ENCODE data around the gene ALK.

Gene ALK

GRCh38 chr2:29559578-29559977 is 361.8 kb downstream of the ALK start:
- TF ChIP-seq CTCF (IDR thresholded peaks at IDR 0.05; ENCODE audit: low read depth, low read length) = no peak
- Histone ChIP-seq H3K9me3 (ENCODE audit: severe bottlenecking) (no peaks in the 10 kb centered on the region), H3K36me3 (no peaks in the 10 kb centered on the region), H3K27ac (no peak overlapping the region), H3K27me3 (ENCODE audit: insufficient read depth, low read depth, severe bottlenecking) (no peaks in the 10 kb centered on the region), H3K4me3 (ENCODE audit: low read depth, low read length) (no peak overlapping the region)
- DNase-seq = no peak

GRCh38 chr2:29558097-29558496 is 363.3 kb downstream of the ALK start:
- Histone ChIP-seq H3K27ac (no peak overlapping the region), H3K4me3 (ENCODE audit: low read depth, low read length) (no peak overlapping the region), H3K9me3 (ENCODE audit: severe bottlenecking) (no peaks in the 10 kb centered on the region), H3K27me3 (ENCODE audit: insufficient read depth, low read depth, severe bottlenecking) (no peaks in the 10 kb centered on the region), H3K36me3 (no peaks in the 10 kb centered on the region)
- DNase-seq = no peak
- no peak for TF ChIP-seq CTCF (IDR thresholded peaks at IDR 0.05; ENCODE audit: low read depth, low read length)

- H3K4me3 ChIP-seq (ENCODE audit: low read depth, low read length) = no peak overlapping the region
- no peaks in the 10 kb centered on the region for H3K27me3 ChIP-seq (ENCODE audit: insufficient read depth, low read depth, severe bottlenecking)
- no peaks in the 10 kb centered on the region for H3K36me3 ChIP-seq
- TF ChIP-seq CTCF (IDR thresholded peaks at IDR 0.05; ENCODE audit: low read depth, low read length) = no peak
- DNase-seq = no peak
- no peaks in the 10 kb centered on the region for H3K9me3 ChIP-seq (ENCODE audit: severe bottlenecking)
- H3K27ac ChIP-seq = no peak overlapping the region
Measured at GRCh38 chr2:29557268-29557667, 364.1 kb downstream of the ALK start.

- no peaks in the 10 kb centered on the region for H3K9me3 ChIP-seq (ENCODE audit: severe bottlenecking)
- H3K36me3 ChIP-seq = no peaks in the 10 kb centered on the region
- TF ChIP-seq CTCF (IDR thresholded peaks at IDR 0.05; ENCODE audit: low read depth, low read length) = no peak
- no peaks in the 10 kb centered on the region for H3K27me3 ChIP-seq (ENCODE audit: insufficient read depth, low read depth, severe bottlenecking)
- DNase-seq = no peak
- no peak overlapping the region for H3K27ac ChIP-seq
- H3K4me3 ChIP-seq (ENCODE audit: low read depth, low read length) = no peak overlapping the region
Measured at GRCh38 chr2:29549069-29549380, 372.4 kb downstream of the ALK start.

GRCh38 chr2:29544917-29545316 is 376.5 kb downstream of the ALK start:
- H3K27ac ChIP-seq = no peak overlapping the region
- H3K36me3 ChIP-seq = no peaks in the 10 kb centered on the region
- H3K4me3 ChIP-seq (ENCODE audit: low read depth, low read length) = no peak overlapping the region
- no peak for DNase-seq
- no peaks in the 10 kb centered on the region for H3K27me3 ChIP-seq (ENCODE audit: insufficient read depth, low read depth, severe bottlenecking)
- TF ChIP-seq CTCF (IDR thresholded peaks at IDR 0.05; ENCODE audit: low read depth, low read length) = no peak
- H3K9me3 ChIP-seq (ENCODE audit: severe bottlenecking) = peaks cover 3% of the 10 kb centered on the region

- no peak for TF ChIP-seq CTCF (IDR thresholded peaks at IDR 0.05; ENCODE audit: low read depth, low read length)
- peaks cover 3% of the 10 kb centered on the region for H3K9me3 ChIP-seq (ENCODE audit: severe bottlenecking)
- no peak for DNase-seq
- no peak overlapping the region for H3K27ac ChIP-seq
- no peaks in the 10 kb centered on the region for H3K27me3 ChIP-seq (ENCODE audit: insufficient read depth, low read depth, severe bottlenecking)
- H3K4me3 ChIP-seq (ENCODE audit: low read depth, low read length) = no peak overlapping the region
- H3K36me3 ChIP-seq = no peaks in the 10 kb centered on the region
Measured at GRCh38 chr2:29544031-29544430, 377.4 kb downstream of the ALK start.

All from WERI-Rb-1 (cell line).